SIG-M5 treated with dmso at 0.1 percent for 504 hours (cell line): ENCODE measurements around the gene PEF1.

Experiments used
- DNase-seq: peaks from one replicate; lab custom pipeline; 2025; ENCODE audit not compliant: unreplicated experiment; lab: John Stamatoyannopoulos, UW

PEF1 gene

DNA sequence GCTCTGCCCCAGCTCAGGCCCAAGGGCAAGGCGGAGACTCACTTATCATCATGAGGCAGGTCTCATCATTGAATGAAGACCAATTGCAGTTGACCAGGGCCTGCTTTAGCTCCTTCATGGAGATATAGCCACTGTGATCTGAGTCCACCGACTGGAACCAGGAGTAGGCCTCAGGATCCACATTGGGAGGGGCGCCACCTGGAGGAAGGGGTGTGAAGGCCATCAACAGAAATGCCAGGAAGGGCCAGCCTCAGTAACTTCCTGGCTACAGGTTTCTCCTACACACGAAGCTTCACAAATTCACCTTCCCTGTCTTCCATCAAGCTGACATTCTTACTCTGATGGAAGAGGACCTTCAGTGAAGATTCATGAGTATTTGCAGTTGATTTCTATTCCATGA is 11.6 kb downstream of the PEF1 start:
- peak; percentile 2 for DNase-seq

DNA sequence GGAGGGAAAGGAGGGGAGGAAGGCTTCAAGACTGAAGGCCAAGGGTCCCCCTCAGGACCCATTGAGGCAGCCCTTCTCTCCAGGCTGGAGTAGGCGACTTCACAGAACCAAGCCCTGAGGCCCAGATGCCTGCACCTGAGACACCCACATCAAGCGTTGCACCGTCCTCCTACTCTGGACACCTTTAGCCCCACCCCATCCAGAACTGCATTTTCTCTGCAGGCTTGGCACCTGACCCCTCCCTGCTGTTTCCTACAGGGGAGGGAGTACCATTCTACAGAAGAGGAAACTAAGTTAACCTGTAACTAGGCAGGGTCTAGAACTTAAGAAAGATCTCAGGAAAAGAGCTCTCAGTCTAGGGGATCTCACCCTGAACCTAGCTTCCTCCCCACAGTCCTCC is 12.0 kb downstream of the PEF1 start:
- DNase-seq: no peak

DNA sequence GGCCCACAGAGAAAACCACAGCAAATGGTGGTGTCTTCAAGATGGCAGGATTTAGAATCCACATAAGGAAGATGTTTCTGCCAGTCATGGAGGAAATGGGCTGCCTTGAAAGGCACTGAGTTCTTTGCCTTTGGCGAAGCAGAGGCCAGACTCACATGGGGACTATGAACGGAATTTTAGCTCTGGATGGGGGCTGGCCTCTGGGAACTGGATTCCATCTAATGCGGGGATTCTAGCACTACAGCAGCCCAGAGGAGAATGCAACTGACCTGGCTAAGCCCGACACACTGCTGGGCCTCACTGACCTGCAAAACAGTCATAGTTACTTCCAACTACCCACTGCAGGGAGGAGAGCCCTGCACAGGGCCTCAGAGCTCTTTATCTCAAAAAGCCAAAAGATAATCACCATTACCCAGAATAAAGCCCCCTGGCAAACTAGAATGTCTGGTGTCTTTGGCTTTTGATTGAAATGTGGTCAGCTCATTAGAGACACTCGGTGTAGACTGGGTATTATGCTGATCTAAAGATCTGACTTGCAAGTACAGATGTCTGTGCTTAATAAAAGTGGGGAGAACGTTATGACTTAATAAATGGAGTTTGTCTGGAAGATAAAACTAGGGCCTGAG is 15.6 kb downstream of the PEF1 start:
- DNase-seq: no peak

DNA sequence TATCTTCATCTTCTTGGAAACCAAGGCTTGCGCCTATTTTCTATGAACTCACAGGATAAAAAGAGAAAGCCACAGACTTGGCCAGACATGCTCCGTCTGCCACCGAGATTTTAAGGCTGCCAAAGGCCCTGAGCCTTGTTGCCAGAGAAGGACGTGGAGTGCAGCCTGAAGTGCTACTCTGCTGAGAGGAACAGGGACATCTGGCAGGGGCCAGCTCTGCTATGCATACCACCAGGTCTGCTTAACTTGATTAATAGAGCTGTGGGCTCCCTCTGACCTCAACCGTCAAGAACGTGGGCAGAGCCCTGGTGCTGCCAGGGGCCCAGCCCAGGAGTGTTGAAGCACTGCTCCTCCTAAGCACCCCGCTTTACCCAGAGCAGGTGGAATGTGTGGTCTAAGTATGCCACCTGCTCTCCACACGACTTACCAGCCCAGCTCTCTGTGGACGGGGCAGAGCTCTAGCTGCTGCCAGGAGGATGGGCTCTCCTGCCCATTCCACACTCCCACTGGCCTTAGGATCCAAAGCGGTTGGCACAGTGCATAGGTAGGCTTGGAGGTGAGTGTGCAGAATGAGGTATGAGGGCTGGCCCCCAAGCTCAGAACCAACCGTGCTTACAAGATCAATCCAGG is 16.6 kb downstream of the PEF1 start:
- no peak for DNase-seq

DNA sequence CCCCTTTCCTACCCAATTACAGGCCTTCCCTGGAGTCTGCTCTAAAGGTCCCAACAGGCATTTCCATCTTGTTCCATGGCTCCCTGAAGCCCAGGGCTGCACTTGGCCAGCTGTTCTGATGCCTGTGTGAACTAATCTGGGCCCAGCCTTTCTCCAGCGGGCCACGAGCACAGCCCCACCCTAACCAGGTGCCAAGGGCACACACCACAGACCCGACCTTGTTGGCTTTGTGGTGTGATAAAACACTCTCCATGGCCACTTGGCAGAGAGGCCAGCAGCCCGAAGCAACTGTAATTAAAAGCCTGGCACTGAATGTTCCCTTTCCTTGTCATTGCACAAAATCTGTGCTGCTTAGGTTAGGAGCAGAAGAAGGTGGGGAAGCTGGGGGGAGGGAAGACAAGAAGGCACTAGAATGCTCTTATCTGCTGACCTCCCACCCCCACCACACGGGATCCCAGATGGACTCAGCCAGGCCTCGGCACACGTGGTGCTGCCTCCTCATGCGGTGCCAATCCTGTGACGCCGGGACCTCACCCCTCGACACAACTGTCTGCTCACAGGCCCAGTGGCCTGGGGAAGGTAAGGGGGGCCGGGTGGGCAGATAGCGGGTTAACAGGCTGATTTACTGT is 17.3 kb downstream of the PEF1 start:
- no peak for DNase-seq

GRCh38 chr1:31626223-31627207 is 18.2 kb downstream of the PEF1 start:
- no peak for DNase-seq

- peak; percentile 58 for DNase-seq
Measured at GRCh38 chr1:31625561-31626222, 19.0 kb downstream of the PEF1 start.

DNA sequence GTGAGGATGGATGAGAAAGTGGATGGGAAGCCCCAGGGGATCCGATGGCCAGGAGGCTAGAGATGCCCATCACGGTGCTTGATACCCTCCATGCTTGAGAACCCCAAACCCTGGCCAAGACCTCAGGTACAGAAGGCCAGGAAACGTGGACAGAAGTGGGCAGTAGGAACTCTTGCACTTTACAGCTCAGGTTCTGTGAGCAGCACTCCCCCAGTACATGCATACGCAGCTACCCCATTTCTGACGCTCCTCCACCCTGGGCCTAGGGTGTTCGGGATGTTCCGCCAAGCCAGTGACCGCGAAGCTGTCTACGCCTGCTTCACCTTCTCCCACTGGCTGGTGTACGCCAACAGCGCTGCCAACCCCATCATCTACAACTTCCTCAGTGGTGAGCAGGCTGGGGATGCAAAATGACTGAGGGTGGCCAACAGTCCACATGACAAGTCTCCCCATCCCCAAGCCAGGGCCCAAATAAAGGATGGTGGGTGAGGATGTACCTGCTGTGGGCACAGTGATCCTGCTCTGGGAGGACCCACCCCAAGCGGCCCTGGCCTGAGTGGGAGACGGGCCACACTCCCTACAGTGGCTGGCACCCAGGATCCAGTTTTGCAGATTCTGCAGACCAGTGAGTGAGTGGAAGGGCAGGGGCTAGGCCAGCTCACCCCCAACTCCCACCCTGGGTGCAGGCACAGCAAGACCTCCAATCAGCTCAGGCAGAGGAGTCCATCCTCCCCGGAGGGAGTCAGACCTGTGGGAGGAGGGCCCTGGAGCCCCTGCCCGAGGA is 19.8 kb downstream of the PEF1 start:
- no peak for DNase-seq

GRCh38 chr1:31624309-31624708 is 20.4 kb downstream of the PEF1 start:
- peak; percentile 53 for DNase-seq

DNA sequence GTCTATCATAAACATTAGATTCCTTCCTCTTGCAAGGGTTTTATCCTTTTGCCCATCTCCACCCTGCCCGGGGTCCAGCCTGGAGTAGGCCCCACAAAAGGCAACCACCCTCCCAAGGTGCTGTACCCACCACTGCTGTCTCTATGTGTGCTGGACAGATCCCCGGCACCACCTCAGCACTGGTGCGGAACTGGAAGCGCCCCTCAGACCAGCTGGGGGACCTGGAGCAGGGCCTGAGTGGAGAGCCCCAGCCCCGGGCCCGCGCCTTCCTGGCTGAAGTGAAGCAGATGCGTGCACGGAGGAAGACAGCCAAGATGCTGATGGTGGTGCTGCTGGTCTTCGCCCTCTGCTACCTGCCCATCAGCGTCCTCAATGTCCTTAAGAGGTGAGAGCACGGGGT is 21.3 kb downstream of the PEF1 start:
- no peak for DNase-seq

GRCh38 chr1:31621847-31622730 is 22.6 kb downstream of the PEF1 start:
- DNase-seq: no peak

GRCh38 chr1:31621498-31621820 is 23.2 kb downstream of the PEF1 start:
- no peak for DNase-seq

GRCh38 chr1:31620631-31621497 is 23.8 kb downstream of the PEF1 start:
- no peak for DNase-seq

- no peak for DNase-seq
Measured at GRCh38 chr1:31618916-31619846, 25.5 kb downstream of the PEF1 start.

DNA sequence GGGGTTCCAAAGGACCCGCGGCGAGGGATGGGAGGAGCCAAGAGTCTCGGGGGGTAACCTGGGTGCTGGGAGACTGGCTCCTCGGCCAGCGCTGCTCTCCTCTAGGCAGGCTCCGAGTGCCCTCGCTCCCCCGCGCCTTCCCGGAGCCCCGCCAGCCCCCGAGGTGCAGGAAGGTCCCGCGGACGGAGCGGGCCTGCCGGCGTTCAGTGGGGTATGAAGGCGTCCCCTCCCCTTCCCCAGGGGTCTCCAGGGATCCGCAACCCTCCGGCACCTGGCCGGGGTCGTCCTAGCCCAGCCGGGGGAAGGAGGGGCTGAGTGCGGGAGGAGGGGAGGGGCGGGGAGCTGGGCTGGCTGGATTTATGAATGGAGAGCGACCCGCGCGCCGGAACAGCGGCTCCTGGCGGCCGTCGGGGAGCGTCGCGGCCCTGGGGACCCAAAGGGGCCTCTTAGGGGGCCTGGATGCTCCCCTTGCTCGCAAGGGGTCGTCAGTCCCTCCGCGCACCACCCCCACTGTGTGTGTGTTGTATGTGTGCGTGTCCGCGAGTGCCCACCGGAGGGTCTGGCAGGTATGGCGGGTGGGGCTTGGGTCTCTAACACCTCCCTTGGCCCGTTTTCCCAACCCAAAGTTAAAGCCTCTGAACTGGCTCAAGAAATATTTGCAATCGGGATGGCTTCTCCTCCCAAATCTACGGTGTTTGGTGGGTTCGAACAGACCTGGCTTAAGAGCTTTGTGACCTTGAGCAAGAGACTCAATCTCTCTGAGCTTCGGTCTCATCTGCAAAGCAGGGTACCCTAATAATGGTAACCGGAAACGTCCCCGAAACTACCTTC is 26.5 kb downstream of the PEF1 start:
- DNase-seq: peak; percentile 42

DNA sequence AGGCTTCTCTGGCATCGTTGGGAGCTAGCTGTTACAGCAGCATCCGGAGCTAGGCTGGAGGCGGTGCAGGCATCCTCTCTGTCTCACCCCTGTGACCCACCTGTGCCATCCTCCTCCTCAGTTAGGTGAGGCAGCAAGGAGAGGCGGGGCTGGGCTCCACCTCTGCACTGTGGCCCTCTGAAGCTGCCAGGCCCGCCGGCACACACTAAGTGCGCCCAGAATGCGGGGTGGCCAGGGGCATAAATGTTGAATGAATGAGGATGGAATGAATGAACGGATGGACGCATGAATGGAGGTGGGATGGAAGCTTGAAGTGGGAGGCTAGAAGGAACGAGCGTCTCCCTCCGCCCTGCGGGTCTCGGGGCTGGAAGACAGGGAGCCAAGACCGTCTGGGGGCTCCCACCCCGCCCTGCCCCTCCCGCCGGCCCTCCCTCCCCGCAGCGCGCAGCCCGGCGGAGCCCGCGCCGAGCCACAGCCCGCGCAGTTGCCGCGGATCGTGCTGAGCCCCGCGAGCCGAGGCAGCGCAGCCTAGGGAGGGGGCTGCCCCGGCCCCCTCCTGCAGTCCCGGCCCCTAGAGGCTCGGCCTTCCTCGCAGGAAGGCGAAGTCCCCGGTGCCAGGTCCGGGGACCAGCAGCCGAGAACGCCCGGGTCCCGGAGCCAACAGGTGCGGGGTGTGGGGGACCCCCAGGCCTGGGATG is 27.3 kb downstream of the PEF1 start, which contains the start of gene HCRTR1:
HCRTR1 (plus strand) TSS at position 472 of the 698 bp plus-strand sequence. CDS start 1,504 bp downstream, outside the sequence.
- no peak for DNase-seq
